AG04449 (cell line): Measurements from ENCODE around the gene ARL15.

Experiments used
- CTCF ChIA-PET: fragments of 350-600 bp; formaldehyde crosslinking; extraction: SDS; loops from one replicate; lab custom pipeline; 2021; ENCODE audit warnings: antibody characterized with exemption; lab: Yijun Ruan, JAX
- POLR2A ChIA-PET: fragments of 400-600, 350-600 bp; formaldehyde crosslinking; extraction: SDS; loops from one replicate; lab custom pipeline; 2020; ENCODE audit warnings: antibody characterized with exemption, inconsistent platforms; lab: Yijun Ruan, JAX
- DNase-seq: peaks from one replicate; pipeline ENCODE4 v3.0.0-alpha.2; 2010; ENCODE audit warnings: low read depth, low spot score
- H3K4me3 ChIP-seq: 2 replicates; pipeline ENCODE4 v1.5.1; 2011; ENCODE audit warnings: low read depth, mild to moderate bottlenecking, control low read depth, low read length
- TF ChIP-seq, protein P1 (sequence below): IDR thresholded peaks from one replicate; pipeline ENCODE4 v1.5.1; 2011; ENCODE audit warnings: mild to moderate bottlenecking, moderate library complexity, low read length, control low read depth, inconsistent platforms; ENCODE audit not compliant: insufficient read depth; ENCODE audit errors: missing control alignments

Gene ARL15

DNA sequence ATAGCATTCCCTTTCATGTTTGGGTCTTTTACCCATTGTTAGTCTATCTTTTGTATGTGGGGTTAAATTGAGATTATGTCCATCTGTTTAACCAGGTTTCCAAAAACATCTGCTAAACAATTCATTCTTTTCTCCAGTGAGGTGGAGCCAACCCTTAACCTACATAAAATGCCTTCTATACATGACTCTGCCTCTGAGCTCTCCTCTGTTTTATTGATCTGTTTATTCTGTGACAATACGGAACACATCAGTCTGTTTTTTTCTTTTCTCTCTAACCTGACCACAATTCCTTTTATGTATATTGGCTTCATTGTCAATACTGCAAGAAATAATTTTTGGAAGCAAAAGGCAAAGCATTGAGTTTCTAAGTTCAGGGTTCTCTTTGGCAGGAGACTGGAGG is 9.9 kb upstream of the ARL15 start:
- CTCF ChIA-PET: no interaction called here
- DNase-seq: no peak
- TF ChIP-seq, protein P1, sequence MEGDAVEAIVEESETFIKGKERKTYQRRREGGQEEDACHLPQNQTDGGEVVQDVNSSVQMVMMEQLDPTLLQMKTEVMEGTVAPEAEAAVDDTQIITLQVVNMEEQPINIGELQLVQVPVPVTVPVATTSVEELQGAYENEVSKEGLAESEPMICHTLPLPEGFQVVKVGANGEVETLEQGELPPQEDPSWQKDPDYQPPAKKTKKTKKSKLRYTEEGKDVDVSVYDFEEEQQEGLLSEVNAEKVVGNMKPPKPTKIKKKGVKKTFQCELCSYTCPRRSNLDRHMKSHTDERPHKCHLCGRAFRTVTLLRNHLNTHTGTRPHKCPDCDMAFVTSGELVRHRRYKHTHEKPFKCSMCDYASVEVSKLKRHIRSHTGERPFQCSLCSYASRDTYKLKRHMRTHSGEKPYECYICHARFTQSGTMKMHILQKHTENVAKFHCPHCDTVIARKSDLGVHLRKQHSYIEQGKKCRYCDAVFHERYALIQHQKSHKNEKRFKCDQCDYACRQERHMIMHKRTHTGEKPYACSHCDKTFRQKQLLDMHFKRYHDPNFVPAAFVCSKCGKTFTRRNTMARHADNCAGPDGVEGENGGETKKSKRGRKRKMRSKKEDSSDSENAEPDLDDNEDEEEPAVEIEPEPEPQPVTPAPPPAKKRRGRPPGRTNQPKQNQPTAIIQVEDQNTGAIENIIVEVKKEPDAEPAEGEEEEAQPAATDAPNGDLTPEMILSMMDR: no peak
- POLR2A ChIA-PET: no interaction called here
- no peak overlapping the region for H3K4me3 ChIP-seq

DNA sequence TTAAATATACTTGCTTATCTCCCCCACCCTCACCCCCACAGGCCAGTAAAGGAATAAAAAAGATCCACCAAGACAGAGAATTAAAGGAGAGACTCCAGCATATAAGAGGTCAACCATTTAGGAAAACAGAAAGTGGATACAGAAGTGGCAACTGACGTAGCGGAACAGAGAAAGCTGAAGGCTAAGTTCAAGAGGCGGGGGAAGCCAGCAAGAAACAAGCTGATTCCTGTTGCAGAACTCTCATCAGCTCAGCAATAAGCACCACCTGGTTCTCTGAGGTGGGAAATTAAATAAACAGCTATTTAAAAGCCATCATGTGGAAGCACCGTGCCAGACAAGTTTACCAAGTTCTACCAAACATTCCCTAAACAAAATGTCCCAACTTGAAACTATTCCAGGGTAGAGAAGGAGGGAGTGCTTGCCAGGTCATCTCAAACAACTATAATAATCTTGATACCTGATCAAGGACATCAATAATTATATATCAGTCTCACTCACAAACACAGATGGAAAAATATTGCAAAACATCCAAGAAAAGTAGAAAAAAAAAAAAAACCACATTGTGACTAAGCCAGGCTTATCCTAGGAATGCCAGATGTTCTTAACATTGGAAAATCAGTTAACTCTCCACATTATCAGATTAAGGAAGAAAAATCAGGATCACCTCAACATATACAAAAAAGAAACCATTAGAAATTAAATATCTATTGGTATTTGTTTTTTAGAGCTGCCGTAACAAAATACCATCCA is 7.3 kb upstream of the ARL15 start:
- no peak for DNase-seq
- H3K4me3 ChIP-seq: no peak overlapping the region
- TF ChIP-seq, protein P1: no peak
- POLR2A ChIA-PET: no interaction called here
- CTCF ChIA-PET: interaction anchor here (1.0 kb wide), 1 partner anchor 9 kb away, joined by 3 read pairs; no protein-coding TSS in a partner anchor

DNA sequence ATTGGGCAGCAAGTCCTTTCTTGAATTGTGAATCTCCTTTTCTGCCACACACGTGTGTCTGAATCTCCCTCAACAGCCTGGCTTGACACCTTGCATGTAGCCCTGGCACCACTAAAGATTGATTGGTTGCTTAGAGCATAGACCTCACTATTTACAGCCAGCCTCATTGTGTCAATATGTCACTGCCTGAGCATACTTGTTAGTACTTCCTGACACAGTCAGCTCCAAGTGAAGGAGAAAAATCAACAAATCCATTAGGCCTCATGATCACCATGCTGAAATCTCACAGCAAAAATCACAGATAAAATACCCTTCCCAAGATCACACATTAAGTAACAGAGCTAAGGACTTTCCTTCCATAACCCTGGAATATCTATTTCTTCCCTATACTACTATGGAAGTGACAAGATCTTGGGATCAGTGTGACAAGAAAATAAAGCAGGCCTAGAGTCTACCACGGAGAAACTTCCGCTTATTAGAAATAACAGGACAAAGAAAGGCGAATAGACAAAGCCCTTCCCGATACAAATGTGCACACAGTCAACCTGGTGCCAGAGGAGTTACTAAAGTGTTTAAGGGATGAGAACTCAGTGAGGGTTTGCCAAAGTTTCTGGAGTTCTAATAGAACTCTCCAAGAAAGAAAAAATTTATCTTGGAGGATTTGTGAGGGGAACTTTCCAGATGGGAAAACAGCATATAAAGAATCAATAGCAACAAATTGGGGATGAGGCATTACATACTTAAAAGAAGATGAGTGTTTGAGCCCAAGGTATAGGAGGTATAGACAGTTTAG is 5.6 kb upstream of the ARL15 start:
- POLR2A ChIA-PET: no interaction called here
- no peak overlapping the region for H3K4me3 ChIP-seq
- CTCF ChIA-PET: interaction anchor here (1.4 to 8.0 kb wide), 5 partner anchors 16 to 174 kb away, joined by 3 to 45 read pairs (median 5); no protein-coding TSS in a partner anchor
- TF ChIP-seq, protein P1: no peak
- no peak for DNase-seq

DNA sequence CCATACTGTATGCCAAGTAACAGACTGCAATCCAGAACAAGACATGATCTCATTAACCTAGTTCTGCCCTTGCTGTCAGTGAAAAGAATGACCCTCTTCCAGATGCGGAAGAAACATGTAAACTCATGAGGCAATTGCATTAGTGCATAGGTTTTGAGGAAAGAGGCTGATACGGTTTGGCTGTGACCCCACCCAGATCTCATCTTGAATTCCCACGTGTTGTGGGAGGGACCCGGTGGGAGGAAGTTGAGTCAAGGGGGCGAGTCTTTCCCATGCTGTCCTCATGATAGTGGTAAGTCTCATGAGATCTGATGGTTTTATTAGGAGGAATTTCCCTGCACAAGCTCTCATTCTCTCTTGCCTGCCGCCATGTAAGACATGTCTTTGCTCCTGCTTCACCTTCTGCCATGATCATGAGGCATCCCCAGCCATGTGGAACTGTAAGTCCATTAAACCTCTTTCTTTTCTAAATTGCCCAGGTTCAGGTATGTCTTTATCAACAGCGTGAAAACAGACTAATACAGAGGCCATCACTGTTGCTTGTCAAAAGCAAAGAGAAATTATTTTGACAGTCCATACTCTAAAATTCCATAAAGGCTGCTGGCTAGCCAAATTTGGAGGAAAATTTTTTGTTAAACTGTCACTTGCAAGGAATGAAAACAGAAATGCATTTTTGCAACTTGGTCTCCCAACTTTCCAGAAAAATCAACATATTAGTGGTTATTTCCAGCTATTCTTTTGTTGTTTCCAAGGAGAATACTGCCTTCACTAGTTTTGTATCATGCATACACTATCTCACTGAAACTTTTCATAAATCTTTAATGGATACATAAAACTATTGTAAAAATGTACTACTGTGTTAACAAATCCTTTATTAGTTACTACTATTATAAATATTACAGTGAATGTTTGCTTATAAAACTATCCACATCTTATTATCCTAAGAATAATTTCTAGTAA is 3.2 kb upstream of the ARL15 start:
- H3K4me3 ChIP-seq: no peak overlapping the region
- DNase-seq: no peak
- ChIA-PET CTCF (interaction anchor here (1.6 to 8.0 kb wide), 3 partner anchors 13 to 176 kb away, joined by 6 to 45 read pairs (median 13); no protein-coding TSS in a partner anchor), POLR2A (no interaction called here)
- TF ChIP-seq, protein P1: no peak

DNA sequence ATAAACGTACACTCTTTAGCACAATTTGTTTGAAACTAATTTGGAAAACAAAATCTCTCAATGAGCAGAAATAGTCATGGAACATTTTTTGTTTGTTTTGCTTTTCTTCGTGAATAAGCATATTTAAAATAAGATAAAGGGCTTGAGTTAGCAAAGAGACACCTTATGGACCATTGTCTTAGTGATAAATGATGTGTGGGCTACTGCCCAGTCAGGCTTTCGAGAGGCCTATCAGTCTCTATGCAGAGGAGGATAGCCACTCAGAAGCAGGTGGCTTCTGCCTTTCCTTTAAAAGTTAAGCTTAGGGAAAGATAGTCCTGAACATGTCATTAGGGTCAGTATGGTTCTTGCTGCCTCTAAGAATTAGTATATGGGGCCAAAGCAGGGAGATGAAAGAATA is 2.1 kb upstream of the ARL15 start:
- ChIA-PET CTCF (interaction anchor here (0.6 to 8.0 kb wide), 13 partner anchors 11 to 592 kb away, joined by 3 to 45 read pairs (median 7); no protein-coding TSS in a partner anchor), POLR2A (interaction anchor here (1.1 to 2.4 kb wide), 4 partner anchors 12 to 177 kb away, joined by 3 to 5 read pairs (median 4); no protein-coding TSS in a partner anchor)
- H3K4me3 ChIP-seq: no peak overlapping the region
- DNase-seq: no peak
- TF ChIP-seq, protein P1: no peak
